Adrenal gland (tissue), 5 donors: Measurements from ENCODE around the gene C10orf105.

ENCODE experiments used
- POLR2A ChIP-seq, 2 donors: fragments of 450-650 bp; IDR thresholded peaks; one replicate each; pipeline ENCODE4 v1.6.1; 2017; ENCODE audit warnings: antibody characterized with exemption in 2 of 2, mild to moderate bottlenecking in 2 of 2, moderate library complexity in 1 of 2
- TF ChIP-seq, protein P1 (sequence below), 6 experiments: fragments of 450-650 bp in 4 of 6; fragments of 200-600 bp in 2 of 6; sonication (generic) in 1 of 6; IDR thresholded peaks; 1 replicate in 5 of 6; 2 replicates in 1 of 6; pipeline versions ENCODE4 v1.5.1 to v1.8.0; 2016 to 2021; ENCODE audit warnings: antibody characterized with exemption in 6 of 6, mild to moderate bottlenecking in 2 of 6, moderate library complexity in 1 of 6
- donor health status: DM: no; HTN: no; CAD: no.

DNA sequence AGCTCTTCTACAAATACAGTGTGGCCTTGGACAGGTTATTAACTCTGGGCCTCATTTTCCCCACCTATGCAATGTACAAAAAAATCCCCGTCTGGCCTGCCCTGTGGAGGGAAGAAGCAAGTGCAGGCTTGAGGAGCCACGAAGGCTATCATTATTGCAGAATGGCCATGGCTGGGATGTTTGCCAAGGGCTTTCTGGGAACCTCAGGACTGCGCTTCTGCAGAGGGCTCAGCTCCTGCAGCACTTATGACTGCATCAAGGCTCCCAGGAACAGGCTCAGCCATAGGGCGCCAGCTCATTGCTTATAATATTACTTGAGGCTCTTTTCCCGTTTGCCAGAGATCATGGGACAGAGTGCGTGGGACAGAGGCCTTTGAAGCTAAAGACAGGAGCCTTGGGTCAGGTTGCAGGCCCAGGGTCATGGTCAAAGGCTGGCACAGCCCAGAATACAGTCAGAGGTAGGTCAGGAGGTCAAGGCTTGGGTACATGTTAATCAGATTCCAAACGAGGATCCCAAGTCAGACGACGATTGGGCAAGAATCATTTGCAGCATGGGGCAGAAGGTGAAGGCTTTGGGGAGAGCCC lies 20.6 kb upstream of the C10orf105 start:
- TF ChIP-seq, protein P1, sequence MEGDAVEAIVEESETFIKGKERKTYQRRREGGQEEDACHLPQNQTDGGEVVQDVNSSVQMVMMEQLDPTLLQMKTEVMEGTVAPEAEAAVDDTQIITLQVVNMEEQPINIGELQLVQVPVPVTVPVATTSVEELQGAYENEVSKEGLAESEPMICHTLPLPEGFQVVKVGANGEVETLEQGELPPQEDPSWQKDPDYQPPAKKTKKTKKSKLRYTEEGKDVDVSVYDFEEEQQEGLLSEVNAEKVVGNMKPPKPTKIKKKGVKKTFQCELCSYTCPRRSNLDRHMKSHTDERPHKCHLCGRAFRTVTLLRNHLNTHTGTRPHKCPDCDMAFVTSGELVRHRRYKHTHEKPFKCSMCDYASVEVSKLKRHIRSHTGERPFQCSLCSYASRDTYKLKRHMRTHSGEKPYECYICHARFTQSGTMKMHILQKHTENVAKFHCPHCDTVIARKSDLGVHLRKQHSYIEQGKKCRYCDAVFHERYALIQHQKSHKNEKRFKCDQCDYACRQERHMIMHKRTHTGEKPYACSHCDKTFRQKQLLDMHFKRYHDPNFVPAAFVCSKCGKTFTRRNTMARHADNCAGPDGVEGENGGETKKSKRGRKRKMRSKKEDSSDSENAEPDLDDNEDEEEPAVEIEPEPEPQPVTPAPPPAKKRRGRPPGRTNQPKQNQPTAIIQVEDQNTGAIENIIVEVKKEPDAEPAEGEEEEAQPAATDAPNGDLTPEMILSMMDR (IDR thresholded peaks at IDR 0.05): peak in 5 of 6 experiments; percentile 25 to 45 (median 33)
- TF ChIP-seq POLR2A (IDR thresholded peaks at IDR 0.05): no peak
